HG03135 (cell line): ENCODE data around the gene RSU1.
"Not testable (repeated sequence)": the region's sequence is repeated elsewhere in the genome, so short reads cannot be mapped to it uniquely, and the experiment has no call there.

Experiments used
- ATAC-seq: cut with Tn5 transposase; IDR thresholded peaks from one replicate; pipeline ENCODE4 v1.9.1; 2021; ENCODE audit warnings: mild to moderate bottlenecking, moderate library complexity; ENCODE audit not compliant: unreplicated experiment

The RSU1 gene

DNA sequence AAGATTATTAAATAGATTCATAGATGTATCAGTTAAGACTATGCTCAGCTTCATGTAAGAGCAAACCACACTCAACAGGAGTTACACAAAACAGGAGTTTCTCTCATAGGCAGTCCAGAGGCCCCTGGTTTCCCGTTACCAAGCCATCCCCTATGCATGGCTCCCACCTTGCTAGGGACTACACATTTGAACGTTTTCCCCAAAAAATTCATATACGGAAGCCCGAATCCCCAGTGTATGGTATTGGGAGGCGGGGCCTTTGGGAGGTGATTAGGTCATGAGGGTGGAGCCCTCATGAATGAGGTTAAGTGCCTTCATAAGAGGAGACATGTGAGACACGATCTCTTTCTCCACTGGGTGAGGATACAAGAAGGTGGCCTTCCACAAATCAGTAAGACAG lies 29.1 kb downstream of the RSU1 start:
- no peak for ATAC-seq

DNA sequence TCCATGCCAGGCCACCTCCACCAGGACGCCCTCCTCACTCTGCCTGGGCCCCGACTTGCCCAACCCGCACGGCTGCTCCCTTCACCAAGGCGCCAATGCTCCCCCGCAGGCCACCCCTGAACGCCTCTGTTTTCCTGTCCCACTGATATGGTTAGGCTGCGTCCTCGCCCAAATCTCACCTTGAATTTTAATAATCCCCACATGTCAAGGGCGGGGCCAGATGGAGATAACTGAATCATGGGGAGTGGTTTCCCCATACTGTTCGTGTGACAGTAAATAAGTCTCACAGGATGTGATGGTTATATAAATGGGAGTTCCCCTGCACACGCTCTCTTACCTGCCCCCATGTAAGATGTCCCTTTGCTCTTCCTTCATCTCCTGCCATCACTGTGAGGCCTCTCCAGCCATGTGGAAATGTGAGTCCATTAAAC lies 29.8 kb downstream of the RSU1 start:
- ATAC-seq = peak; percentile 83

DNA sequence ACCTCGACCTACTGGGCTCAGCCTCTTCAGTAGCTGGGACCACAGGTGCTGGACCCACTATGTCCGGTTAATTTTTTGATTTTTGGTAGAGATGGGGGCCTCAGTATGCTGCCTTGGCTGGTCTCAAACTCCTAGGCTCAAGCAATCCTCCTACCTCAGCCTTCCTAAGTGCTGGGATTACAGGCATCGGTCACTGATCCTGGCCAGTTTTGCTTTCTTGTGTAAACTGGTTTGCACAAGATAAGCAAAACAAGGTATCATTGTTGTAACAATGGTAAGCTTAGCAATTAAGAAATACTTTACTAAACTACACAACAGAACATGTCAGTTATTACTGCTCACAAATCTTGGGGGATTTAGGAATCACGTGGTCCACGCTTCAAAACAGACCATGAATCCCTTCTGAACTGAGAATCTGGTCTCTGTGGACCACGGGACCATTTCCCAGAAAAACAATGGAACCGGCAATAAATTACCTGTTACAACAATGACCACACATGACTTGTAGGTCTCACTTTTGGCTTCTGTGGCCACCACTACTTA lies 36.8 kb downstream of the RSU1 start:
- ATAC-seq = no peak

DNA sequence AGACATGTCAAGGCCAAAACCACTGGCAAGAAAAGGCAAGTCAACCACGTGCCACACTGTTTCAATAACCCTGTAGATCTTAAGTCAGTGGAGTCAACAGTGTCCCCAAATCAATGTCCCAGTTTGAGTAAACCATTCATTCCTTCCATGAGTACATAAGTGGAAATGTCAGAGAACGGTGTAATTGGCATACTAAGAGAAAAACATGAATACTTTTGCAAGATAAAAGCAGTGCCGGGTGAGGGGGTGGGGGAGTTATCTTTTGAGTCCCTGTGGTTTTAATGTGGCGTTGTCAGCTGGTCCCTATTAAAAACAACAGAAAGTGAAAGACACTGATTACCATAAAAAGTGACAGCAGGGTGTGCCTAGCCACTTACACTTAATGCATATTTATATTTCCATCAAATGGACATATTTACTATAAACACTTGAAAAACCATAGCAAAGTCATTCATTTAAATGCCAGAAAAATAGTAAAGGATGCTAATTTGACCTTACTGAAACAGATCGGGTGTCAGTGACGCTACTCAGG lies 37.8 kb downstream of the RSU1 start:
- no peak for ATAC-seq

DNA sequence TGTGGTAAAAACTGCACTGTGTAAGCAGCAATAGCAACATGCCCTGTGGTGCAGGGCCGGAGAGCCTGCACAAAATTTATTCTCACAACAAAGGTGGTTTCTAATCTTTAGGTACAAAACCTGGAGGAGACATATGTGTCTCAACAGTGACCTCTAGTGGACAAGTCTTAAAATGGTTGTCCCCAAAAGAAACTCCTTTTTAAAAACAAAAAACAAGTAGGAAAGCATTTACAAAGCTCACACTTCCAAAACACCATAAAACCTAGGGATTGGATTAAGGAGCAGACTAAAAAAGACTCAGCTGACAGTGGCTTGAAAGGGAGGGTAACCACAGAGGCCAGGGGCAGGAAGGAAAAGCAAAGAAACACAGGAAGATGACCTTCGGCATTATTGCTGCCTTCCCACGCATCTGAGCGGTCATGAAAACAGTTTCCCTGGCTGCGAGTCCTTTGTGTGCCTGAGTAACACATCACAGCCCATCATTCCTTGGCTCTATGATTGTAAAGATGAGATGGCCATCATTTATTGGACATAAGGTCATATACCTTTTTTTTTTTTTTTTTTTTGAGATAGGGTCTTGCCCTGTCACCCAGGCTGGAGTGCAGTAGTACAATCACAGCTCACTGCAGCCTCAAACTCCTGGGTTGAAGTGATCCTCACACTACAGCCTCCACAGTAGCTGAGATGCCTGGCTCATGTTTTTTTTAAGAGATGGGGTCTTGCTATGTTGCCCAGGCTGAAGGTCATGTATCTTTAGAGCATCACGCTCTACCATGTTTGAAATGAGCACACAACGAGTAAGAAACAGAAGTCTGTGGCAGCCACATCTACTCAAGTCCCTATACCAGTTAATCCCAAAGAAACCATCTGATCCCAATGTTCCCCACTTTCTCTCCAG lies 39.5 kb downstream of the RSU1 start:
- ATAC-seq = no peak

DNA sequence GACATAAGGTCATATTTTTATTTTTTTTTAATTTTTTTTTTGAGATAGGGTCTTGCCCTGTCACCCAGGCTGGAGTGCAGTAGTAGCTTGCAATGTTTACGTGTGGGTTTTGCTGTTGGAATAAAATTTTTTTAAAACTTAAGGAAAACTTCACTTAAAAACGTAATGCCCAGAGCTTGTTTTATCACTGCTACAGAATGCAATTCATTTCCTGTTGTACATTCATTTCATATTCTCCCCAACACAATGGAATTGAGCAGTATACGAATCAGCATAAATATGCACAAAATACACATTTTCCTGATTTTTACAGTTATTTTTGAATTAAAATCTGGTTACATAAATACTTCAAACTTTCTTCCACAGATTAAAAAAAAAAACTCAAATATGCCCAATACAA lies 40.3 kb downstream of the RSU1 start:
- ATAC-seq = no peak

DNA sequence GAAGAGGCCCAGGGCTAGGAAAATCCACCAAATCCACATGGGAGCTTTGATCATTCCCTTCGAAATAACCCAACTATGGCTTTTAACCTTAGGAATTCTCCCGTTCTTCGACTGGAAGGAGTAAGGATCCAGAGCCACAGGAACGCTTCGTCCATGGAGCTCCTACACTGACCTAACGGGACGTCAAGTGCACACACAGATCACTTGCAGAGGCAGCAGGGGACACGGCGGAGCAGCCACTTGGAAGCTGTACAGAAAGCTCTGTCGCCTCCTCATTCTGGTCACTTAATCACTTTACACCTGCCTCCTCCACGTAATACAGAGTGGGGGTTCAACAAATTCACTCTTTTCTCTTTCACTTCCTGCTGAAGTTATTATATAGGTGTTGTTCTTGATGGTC lies 43.9 kb downstream of the RSU1 start:
- no peak for ATAC-seq

DNA sequence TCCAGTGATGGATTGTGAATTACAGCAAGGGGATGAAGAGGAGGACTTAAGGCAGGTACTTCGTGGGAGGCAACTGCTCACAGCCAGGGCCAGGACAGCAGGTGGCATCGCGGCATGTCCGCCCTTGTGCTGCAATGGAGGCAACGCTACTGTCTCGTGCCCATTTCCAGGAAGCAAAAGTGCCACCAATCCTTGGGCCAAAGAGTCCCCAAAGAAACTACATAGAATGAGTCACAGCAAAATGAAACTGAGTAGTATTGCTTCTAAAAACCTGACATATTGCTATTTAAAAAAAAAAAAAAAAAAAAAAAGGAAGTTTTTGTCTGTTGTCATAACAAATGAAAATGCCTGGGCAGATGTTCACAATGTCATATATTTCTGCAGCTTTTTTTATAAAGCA lies 46.6 kb downstream of the RSU1 start:
- ATAC-seq = peak; percentile 49

DNA sequence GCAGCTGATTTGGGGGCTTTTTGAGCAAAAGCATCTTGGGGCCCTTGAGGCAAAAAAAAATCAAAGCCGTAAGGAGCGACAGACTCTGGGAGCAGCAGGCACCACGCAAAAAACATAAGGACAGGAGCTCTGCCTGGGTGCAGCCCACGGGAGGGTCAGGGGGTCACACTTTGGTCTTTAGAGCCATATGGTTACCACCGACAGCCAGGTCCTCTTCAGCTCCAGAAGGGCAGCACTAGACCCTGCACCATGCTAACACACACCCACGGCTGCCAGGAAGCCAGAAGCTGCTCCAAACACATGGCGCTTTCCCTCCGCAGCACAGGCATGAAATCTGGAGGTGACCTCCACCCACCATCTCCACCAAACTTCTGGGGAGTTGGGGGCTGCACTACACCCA lies 47.1 kb downstream of the RSU1 start:
- ATAC-seq = no peak

DNA sequence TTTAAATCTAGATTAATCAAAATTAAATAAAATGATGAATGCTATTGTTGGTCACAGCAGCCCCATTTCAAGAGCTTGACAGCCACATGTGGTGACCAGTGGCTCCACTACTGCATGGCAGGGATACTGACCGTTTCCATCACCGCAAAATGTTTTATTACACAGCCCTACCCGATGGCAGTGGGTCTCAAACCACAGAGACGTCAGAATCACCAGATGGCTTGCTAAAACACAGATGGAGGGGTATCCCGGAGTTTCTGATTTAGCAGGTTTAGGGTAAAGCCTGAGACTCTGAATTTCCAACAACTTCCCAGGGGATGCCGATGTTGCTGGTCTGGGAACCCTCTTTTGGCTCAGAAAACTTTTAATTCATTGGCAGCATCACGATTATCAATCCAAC lies 47.9 kb downstream of the RSU1 start:
- ATAC-seq = no peak

DNA sequence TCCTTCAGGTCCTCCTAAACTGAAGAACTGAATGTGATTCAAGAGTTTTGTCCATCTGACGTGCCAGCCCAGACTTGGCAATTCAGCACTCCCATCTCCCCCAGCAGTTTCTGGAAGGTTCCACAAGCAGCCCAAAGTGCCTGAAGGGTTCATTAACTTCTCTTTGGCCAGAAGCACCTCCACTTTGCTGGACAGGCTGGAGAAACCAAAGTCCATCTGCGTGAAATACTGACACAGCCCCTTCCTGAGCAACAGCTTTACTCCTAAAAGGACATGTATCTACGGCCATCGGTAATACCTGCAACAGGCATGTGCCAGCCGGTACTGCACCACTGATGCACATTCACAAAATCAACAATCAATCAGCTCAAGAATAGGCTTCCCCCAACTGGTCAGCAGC lies 48.5 kb downstream of the RSU1 start:
- no peak for ATAC-seq

DNA sequence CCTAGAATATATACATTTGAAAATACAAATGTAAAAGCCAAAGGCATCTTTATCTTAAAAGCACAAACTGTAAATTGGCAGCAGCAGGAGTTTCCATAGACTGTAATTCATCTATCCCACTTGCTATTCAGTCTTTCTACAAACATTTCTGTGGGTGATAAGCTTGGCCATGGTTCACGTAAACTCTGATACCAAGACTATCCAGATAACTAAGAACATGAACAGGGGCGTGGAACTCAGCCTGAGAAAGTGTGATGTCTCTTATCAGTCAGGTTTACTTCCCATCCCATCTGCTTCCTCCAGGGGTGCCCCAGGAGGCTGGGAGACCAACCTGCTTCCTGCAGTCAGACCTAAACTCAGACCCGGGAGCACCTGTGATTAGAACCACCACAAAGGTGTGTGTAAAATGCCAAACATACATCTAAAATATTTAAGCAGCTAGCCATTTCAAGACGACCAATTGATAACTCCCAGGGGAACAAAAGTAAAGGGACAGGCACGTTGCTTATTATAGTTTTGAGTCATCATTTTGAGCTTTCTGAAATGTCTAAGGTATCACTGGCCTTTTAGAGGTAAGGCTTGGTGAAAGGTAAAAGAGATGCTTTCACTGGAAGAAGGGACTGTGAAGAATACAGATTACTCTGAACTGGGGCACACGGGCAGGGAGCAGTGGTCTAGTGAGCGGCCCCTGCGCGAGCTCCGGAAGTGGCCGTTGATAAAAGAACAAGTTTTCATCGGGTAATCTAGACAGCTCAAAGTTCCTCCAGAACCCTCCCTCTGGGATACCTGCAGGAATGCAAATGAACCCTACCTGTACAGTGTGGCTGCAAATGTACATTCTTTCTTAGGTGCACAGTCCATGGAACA lies 51.5 kb downstream of the RSU1 start:
- ATAC-seq = peak; percentile 70

DNA sequence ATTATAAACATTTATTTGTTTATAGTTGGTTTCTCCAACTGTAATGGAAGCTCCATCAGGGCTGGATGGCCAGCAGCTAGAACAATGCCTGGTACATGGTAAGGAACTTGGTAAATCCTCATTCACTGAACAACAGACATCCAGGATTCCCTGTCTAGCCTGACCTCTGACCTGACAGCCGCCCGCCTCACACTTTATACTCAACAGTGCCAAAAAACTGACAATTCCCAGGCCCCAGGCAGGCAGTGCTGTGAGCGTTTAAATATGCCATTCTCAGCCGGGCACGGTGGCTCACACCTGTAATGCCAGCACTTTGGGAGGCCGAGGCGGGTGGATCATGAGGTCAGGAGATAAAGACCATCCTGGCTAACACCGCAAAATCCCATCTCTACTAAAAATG lies 55.9 kb downstream of the RSU1 start:
- ATAC-seq = no peak

DNA sequence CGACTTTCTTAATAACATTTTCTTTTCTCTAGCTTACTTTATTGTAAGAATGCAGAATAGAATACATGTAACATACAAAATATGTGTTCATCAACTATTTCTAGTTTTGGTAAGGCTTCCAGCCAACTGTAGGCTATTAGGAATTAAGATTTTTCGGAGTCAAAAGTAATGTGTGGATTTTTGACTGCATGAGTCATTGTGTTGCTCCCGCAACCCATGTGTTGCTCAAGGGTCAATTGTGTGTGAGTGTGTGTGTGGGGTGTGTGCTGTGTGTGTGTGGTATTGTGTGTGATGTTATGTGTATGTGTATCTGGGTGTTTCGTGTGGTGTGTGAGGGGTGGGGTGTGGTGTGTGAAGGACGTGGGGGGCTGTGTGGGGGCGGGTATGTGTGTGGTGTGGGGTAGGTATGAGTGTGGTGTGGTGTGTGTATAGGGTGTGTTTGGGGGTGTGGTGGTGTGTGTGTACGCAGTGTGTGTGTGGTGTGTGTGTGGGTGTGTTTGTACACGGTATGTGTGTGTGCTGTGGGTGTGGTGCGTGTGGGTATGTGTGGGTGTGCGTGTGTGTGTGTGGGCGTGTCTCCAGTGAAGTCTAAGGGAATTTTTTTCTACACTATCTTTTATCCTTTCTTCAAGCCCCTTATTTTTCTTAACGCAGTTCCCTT lies 60.5 kb downstream of the RSU1 start:
- ATAC-seq = no peak

DNA sequence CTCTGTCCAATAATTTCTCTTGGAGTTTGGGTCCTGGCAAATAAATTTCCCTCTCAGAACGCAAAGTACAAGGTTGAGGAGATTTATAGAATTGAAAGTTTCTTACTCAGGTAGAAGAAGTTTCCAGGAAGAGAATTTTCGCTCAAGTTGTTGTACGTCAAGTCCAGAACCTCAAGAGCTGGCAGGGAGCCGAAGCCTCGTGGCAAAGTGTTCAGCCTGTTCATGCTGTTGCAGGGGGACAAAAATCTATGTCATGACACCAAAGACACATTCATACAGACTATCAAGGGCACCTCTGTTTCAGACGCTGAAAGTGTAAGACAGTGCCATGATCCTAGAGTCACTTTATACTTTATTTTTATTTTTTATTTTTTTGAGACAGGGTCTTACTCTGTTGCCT lies 62.5 kb downstream of the RSU1 start:
- no peak for ATAC-seq

DNA sequence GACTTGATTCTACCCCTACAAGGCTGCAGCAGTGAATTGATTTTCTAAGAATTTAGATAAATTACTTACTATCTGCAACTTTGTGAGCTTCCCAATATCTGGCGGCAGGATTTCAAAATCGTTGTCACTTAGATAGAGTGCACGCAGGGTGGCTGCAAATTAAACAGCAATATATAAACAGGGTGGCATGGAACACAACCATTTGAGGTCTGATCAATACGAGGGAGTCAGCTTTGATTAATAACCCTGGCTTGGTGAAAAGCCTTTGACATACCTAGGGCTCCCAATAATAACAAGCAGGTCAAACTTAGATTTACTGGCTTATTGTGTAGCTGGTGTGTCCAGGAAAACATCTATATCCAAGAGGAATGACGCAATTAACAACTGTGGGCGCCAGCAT lies 64.4 kb downstream of the RSU1 start:
- ATAC-seq = not testable (repeated sequence)

DNA sequence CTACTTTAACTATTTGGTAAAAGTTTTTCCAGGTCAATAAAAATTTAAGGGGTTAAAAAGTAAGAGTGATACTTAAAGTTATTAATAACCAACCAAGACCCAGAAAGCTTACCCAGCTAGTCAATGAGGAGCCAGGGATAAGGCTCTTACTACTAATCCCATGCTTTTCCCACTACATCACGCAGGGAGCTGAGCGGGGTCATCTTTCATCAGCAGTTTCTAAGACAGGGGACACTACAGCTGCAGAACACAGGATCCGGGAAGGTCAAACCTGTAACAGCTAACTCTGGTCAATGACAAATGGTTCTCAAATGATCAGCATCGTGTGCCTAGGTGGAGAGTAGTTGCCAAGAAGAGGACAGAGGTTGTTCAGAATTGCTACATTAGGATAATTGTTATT lies 65.1 kb downstream of the RSU1 start:
- no peak for ATAC-seq

DNA sequence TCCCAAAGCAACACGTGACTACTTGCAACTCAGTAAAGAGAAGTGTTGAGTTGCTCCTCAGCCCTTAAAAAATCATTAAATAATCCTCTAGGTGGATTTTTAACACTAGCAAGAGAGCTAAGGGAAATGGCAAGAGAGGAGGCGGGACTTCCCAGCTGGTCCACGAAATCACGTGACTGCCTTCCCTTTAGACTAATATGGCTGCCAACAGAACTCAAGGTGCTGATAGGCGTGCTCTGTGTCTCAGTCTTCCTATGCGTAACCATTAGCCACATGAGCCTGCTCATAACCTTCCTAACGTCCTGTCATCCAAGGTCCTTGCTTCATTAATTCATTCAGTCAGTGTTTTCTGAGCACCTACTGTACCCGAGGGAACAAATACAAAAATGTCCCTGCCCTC lies 66.0 kb downstream of the RSU1 start:
- no peak for ATAC-seq

DNA sequence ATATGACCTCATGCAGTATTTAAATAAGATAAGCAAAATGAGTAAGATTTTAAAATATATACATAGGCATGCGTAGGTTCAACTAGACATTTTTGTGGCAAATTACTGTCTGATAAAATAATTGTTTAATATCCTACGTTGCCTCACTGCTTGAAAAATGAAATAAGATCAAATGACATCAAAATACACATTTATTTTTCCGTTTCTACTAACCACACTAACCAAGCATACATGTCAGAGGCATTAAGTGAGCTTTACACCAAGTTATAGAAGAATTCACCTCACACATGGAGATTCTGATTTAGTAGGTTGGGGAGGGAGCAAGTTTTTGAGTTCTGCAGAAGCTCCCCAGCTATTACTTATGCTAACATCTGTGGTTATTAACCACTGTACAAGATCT lies 66.8 kb downstream of the RSU1 start:
- no peak for ATAC-seq

DNA sequence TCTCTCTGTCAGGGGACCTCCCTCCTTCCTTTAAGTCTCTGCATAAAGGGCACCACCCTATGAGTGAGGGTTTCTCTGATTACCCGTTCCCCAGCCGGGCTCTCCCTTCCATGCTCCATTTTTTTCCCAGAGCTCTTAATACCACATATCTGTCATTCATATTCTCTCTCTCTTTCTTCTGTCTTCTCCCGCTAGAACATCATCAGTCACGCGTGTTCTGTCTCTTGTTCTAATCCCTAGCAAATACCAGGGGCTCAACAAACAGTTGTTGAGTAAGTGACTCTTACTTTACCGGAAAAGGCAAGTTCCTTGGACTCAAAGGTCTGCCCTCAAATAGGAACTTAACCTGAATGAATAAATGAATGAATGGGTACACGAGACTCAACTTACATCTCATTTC lies 68.5 kb downstream of the RSU1 start:
- ATAC-seq = no peak

DNA sequence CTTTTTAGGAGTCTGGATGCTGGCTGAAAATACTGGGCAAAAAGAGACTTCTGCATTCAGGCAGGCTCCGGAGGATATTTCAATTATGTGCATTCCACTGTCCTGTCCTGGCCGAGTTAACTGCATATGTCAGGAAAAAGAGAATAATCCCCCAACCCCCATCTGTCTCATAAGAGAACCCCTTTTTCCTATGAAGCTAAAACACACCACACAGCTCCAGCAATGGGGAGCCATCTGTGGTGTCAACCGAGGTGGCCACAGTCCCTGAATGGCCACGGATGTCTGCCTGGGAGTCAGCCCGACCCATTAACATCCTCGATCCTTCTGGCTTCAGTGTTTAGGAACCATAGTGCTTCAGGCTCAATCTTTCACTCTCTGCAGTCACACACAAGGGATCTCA lies 70.4 kb downstream of the RSU1 start:
- no peak for ATAC-seq
